GM12864 (cell line): ENCODE results near the gene APC2.
"Not testable (repeated sequence)": the region's sequence is repeated elsewhere in the genome, so short reads cannot be mapped to it uniquely, and the experiment has no call there.

ENCODE experiments used
- DNase-seq: peaks from one replicate; pipeline ENCODE4 v3.0.0-alpha.2; 2011; ENCODE audit warnings: low read depth
- H3K4me3 ChIP-seq: 2 replicates; pipeline ENCODE4 v1.5.1; 2011; ENCODE audit warnings: mild to moderate bottlenecking, low read depth, low read length, control low read depth
- TF ChIP-seq, protein P1 (sequence below): IDR thresholded peaks from 2 replicates; pipeline ENCODE4 v1.5.1; 2011; ENCODE audit warnings: low read depth, mild to moderate bottlenecking, moderate library complexity, low read length, control low read depth, inconsistent platforms; ENCODE audit errors: missing control alignments

Gene APC2

DNA sequence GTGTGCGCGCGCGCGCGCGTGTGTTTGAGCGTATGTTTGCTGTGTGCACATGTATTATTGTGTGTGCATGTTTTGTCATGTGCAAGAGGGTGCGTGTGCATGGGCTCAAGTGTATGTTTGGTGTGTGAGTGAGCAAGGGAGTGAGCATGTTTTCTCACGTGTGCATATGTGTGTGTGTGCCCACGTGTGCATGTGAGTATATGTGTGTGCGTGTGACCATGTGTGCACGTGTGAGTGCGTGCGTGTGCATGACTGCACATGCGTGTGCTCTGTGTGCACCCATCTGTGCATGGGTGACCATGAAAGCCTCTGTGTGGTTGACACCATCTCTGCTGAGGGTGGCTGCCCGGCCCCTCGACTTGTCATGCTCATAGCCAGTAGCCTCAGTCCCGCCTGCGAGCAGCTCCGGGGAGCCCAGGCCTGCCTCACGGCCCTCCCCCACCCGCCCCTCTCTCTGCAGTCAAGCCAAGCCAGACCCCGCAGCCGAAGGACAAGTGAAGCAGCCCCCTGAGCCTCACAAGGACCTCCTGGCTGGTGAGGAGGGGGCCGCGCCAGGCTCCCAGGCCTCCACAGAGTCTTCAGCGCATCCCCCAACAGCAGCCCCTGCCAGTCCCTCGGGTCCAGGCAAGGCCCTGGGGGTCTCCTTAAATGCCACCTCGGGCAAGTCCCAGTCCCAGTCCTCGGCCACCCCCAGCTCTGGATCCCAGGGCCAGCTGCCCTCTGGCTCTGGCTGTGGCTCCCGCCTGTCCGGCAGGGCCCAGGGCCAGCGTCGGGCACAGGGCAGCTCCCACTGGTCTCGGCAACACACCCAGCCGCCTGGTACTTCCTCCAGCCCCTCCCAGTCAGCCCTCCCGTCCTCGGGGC lies 47.0 kb downstream of the APC2 start:
- TF ChIP-seq, protein P1, sequence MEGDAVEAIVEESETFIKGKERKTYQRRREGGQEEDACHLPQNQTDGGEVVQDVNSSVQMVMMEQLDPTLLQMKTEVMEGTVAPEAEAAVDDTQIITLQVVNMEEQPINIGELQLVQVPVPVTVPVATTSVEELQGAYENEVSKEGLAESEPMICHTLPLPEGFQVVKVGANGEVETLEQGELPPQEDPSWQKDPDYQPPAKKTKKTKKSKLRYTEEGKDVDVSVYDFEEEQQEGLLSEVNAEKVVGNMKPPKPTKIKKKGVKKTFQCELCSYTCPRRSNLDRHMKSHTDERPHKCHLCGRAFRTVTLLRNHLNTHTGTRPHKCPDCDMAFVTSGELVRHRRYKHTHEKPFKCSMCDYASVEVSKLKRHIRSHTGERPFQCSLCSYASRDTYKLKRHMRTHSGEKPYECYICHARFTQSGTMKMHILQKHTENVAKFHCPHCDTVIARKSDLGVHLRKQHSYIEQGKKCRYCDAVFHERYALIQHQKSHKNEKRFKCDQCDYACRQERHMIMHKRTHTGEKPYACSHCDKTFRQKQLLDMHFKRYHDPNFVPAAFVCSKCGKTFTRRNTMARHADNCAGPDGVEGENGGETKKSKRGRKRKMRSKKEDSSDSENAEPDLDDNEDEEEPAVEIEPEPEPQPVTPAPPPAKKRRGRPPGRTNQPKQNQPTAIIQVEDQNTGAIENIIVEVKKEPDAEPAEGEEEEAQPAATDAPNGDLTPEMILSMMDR = no peak
- DNase-seq = no peak
- no peak overlapping the region for H3K4me3 ChIP-seq

- no peak overlapping the region for H3K4me3 ChIP-seq
- no peak for DNase-seq
- TF ChIP-seq, protein P1 = no peak
Observed at GRCh38 chr19:1497578-1498235, 47.8 kb downstream of the APC2 start.

DNA sequence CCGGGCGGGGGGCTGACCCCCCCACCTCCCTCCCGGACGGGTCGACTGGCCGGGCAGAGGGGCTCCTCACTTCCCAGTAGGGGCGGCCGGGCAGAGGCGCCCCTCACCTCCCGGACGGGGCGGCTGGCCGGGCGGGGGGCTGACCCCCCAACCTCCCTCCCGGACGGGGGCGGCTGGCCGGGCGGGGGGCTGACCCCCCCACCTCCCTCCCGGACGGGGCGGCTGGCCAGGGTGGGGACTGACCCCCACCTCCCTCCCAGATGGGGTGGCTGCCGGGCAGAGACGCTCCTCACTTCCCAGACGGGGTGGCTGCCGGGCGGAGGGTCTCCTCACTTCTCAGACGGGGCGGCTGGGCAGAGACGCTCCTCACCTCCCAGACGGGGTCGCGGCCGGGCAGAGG lies 49.3 kb downstream of the APC2 start:
- not testable (repeated sequence) for H3K4me3 ChIP-seq, DNase-seq

- no peak for DNase-seq
- TF ChIP-seq, protein P1 = no peak
- no peak overlapping the region for H3K4me3 ChIP-seq
Observed at GRCh38 chr19:1501200-1501595, 51.3 kb downstream of the APC2 start.

- no peak for DNase-seq
- no peak overlapping the region for H3K4me3 ChIP-seq
- TF ChIP-seq, protein P1 = no peak
Observed at GRCh38 chr19:1502433-1503088, 52.6 kb downstream of the APC2 start.

- no peak for DNase-seq
- TF ChIP-seq, protein P1 = peak; percentile 84
- no peak overlapping the region for H3K4me3 ChIP-seq
Observed at GRCh38 chr19:1503089-1503924, 53.4 kb downstream of the APC2 start.
